HG03565 (cell line): ENCODE data around the gene TMC1.
A peak's percentile ranks its signal among the peaks of the same experiment; 100 is the strongest.

Experiments used
- ATAC-seq: cut with Tn5 transposase; IDR thresholded peaks from one replicate; pipeline ENCODE4 v1.9.1; 2021; ENCODE audit warnings: mild to moderate bottlenecking, moderate library complexity; ENCODE audit not compliant: unreplicated experiment

TMC1 gene

DNA sequence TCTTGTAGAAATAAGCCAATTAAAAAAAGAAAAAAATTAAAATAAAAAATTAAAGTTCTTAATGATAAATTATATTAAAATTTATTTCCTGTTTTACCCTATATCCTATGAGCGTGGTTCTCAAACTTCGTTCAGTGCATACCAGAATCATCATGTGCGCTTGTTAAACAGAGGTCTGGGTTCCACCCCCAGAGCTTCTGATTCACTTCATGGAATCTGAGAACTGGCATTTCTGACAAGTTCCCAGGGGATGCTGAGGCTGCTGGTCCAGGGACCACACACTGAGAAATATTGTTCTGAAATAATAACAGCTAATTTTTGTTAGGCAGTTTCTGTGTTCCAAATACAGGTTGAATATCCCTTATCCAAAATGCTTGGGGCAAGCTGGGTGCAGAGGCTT, 79.3 kb downstream of the TMC1 start:
- no peak for ATAC-seq

DNA sequence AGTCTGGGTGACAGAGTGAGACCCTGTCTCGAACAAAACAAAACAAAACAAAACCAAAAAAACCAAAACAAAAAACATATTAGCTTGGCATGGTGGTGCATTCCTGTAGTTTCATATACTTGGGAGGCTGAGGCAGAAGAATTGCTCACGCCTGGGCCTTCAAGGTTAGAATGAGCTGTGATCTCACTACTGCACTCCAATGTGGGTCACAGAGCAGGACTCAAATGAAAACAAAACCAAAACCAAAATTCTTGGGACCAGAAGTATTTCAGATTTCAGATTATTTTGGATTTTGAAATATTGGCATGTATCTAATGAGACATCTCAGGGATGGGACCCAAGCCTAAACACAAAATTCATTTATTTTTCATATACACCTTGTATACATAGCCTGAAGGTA, 80.2 kb downstream of the TMC1 start:
- no peak for ATAC-seq

DNA sequence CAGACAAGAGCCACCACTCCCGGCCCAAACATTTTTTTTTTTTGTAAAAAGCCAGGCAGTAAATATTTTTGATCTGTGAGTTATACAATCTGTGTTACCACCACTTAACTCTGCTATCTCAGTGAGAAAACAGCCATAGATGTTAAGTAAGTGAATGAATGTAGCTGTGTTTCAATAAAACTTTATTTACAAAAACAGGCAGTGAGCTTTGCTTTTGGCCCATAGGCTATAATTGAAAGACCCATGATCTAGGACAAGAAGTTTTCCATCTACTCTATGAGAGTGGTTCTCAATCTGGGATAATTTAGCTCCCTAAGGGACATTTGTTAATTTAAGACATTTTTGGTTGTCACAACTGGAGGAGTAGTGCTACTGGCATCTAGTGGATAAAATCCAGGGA, 91.0 kb downstream of the TMC1 start:
- ATAC-seq = no peak

DNA sequence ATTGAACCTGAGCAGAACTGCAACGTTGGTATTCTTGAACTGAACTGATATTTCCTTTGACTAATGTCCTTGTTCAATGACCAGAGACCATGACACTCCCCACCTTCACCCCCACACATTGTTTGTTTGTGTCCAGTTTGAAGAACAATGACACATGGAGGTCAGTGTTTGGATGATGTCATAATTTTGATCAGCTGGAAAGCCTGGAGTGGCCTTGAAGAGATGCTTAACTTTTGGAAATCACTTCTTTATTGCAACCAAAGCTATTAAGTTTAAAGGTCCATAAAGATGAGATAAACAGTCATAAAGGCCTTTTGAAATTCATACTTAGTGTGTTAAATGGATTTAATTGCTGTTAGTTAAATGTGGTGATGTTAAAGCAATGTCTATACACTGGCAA, 92.7 kb downstream of the TMC1 start:
- no peak for ATAC-seq

DNA sequence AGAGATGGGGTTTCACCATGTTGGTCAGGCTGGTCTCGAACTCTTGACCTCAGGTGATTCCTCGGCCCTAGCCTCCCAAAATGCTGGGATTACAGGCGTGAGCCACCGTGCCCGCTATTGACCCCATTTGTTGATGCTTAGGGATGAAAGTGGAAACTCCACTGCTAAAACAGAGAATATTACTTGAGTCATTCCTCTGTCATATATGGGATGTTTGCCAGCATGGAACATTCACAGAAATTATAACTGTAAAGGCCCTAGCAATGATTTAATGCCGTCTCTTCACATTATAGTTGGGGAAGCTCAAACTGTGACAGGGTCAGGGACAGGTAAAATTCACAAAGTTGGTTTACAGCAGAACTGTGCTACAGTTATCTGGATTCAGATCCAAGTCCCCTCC, 94.5 kb downstream of the TMC1 start:
- no peak for ATAC-seq

DNA sequence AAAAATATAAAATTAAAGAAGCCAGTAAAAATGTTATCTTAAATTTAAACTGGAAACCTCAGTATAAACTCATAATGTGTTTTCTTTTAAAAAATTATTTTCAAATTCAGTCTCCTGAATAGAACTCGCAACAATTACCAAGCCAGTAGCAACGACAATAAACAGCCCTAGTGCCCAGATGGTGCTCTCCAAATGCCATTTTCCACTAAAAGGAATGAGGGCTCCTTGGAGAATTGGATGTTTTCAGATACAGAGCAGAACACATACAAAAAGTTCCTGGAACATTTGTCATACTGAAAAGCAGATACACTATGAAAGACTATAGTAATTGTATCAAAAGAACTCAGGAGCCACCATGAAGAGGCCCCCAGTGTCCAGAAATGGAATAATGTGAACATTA, 97.4 kb downstream of the TMC1 start:
- ATAC-seq = no peak

DNA sequence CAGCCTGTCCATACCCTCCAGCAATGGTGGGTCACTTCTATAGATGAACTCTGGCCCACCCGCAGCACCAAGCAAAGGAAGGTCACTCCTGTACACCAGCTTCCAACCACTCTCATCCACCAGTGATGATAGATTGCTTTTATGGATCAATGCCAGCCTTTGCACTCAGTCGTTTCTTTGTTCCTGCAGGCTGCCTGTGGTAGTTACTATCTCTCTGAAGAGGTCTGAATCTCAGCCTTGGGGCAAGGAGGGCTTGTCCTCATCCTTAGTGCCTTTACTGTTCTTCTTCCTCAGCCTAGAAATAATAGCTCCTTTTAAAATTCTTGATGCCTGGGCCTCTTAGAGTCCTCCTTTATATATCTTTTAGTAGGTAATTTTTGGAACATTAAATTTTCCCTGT, 100.8 kb downstream of the TMC1 start:
- ATAC-seq = no peak

DNA sequence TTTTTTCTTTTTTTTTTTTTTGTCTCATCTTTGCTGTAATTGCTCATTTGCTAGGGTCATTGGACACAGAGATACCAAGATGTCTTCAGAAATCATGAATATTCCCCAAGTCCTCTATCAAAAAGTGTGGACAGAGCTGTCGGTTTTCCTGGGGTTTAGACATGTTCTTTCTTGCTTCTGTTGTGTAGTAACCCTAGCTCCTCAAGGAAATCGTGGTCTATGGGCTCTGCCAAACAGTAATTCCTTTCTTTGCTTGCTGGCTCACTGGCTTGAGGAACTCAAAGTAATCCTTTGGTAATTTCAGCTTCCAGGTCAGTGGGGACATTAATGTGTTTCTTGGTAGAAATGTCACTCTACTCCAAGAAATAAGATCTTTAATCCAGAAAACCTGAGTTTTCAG, 101.7 kb downstream of the TMC1 start:
- no peak for ATAC-seq

DNA sequence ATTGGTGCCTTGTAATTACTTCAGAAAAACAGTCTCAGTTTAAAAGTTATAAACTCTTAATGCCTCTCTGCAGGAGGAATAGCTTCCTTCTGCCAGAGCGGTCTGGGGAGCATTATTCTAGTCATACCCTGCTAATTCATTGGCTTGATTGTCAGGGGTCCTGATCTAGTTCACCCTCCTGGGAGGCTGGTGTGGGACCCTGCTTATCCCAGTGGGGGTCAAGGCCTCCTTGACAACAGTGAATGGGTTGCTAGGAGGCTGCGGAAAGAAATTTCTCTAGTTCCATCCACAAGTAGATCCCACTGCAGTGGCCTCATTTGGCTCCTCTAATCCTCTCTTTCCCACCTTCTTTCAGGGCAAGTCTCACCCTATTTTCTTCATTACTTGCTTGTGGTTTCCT, 105.7 kb downstream of the TMC1 start:
- ATAC-seq = no peak

DNA sequence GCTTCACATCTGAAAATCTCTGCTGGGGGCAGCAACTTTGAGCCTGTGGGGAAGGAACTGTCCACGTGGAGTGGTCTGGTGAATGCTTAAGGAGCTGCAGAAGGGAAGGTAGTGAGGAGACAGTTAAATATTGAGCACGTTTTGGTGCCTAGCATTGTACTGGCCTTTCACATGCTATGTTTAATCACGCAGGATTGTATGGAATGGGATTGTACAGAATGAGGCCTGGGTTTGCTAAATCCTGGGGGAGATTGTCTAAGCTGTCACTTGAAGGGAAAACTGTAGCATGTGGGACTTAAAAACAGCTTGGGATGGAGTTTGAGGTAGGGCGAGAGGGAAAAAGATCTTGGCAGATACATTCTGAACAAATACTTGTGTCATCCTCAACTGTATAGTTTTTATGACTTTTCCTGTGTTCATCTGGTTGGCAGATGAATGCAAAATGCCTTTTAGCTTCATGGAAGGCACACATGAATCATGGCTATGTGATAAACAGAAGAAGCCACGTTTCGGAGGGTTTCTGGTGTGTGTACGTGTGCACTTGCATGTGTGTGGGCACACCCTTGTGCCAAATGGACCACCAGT, 106.6 kb downstream of the TMC1 start:
- no peak for ATAC-seq

DNA sequence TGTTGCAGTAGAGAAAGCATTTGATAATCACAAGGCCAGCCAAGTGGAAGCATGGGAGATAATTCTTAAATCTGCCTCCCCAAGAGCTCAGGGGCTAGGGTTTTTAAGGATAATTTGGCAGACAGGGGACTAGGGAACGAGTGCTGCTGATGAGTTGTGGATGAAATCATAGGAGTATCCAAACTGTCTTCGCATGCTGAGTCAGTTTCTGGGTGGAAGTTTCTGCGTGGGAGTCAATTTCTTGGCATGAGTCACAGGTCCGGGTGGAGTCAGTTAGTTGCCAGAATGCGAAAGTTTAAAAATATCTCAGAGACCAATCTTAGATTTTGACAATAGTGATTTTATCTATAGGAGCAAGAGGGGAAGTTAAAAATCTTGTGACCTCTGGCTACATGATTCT, 112.6 kb downstream of the TMC1 start:
- peak; percentile 36 for ATAC-seq

DNA sequence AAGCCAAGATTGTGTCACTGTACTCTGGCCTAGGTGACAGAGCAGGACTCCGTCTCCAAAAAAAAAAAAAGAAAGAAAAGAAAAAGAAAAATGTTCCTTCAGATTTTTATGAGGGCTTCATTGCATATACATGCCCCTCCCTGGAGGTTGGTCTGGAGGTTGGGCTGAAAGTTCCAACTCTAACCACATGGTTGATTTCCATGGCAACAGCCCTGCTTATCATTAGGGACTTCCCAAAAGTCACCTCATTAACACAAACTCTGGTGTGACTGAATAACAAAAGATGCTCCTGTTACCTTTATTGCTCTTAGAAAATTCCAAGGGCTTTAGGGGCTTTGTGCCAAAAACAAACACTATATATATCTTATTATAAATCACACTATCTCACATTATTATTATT, 113.8 kb downstream of the TMC1 start:
- ATAC-seq = peak; percentile 90

DNA sequence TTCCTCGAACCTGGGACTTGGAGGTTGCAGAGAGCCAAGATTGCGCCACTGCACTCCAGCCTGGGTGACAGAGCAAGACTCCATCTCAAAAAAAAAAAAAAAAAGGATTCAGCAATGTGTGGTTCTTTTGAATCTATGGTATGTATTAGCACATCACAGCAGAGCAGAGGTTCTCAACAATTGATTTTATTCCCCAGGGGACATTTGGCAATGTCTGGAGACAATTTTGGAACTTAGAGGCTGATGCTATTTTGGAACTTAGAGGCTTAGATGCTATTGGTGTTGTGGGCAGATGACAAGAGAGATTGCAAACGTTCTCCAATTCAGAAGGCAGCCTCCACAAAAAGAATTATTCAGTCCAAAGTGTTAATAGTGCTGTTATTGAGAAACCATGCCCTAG, 115.2 kb downstream of the TMC1 start:
- ATAC-seq = no peak

DNA sequence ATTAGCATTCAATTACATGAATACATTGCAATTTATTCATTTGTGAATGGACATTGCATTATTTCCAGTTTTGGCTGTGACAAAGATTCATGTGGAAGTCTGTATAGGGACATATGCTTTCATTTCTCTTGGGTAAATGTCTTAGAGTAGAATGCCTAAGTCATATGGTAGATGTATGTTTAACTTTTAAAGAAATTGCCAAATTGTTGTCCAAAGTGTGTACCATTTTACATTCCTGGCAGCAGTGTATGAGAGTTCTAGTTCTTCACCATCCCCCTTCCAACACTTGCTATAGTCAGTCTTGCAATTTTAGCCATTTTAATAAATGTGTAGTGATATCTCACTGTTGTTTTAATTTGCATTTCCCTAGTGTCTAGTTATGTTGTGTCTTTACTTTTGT, 122.2 kb downstream of the TMC1 start:
- no peak for ATAC-seq

DNA sequence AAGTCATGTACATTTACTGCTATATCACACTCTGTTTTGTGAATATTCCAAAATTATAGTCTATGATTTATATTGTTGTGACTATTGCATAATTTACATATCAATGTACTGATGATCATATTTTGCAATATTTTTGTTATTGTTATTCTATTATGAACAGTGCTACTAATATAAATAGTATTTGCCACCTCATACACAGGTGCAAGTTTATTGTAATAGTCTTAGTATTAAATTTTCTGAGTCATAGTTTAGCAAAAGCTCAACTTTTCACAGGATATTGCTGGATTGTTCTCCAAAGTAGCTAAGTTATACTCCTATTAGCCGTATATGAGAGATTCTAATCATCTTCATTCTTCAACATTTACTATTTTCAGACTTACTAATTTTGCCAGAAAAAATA, 124.7 kb downstream of the TMC1 start:
- no peak for ATAC-seq

DNA sequence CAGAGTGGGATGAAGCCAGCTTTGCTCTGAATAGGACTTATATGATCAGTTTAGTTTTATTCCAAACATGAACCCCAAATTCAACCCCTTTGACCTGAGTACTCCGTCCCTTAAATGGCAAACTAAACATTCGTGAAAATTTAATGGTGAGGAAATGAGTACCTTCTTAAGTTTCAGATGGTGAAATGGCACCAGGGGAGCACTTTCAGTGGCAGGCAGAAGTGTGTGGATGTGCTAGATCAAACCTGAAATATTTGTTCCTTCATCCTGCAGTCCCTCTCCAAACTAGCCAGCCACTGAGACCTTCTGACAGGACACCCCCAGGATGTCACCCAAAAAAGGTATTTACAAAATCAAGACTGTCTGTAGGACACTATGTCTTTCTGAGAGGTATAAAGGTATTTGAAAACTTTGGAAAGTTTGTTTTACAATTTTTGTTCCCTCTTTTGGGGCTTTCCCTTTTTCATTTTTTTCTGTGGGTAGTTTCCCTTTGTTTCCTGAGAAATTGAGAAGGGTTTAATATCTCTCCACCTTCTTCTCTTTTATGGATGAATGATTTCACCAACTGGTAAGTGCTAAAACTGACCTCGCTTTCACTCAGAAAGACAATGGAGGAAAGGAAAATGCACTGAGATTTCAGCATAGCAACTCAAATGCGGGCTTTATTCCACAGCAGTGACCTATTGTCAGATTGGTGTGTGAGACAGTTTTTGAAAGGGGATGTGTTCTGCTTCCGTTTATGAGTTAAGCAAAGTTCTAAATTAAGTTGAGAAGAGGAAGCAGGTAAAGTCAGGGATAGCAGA, 127.1 kb downstream of the TMC1 start:
- ATAC-seq = no peak

DNA sequence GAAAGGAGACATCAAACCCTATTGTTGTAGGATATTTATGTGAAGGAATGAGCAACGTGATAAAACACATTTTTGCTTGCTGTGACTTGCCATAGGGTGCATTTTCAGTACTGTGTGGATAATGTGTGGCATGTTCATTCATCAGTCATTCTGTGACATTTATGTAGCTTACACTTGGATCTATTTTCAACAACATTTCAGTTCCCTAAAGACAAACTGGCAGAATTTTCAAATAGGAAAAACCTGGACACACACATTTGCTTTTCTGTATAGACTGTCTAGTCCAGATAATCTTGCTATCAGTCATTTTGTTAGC, 127.7 kb downstream of the TMC1 start:
- ATAC-seq = no peak

DNA sequence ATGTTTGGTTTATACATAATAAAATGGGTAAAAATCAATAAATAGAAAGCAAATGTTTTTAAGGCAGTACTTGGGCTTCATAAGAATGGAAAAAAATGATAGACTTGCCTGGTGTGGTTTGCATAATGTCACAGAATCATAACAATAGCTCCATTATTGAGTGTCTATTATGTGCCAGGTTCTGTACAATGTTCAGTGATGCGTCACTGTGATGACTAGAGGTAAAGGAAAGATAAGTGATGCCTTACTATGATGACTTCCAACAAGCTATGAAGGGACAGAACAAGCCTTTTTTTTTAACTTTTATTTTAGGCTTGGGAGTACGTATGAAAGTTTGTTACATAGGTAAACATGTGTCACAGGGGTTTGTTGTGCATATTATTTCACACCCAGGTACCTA, 128.8 kb downstream of the TMC1 start:
- no peak for ATAC-seq

DNA sequence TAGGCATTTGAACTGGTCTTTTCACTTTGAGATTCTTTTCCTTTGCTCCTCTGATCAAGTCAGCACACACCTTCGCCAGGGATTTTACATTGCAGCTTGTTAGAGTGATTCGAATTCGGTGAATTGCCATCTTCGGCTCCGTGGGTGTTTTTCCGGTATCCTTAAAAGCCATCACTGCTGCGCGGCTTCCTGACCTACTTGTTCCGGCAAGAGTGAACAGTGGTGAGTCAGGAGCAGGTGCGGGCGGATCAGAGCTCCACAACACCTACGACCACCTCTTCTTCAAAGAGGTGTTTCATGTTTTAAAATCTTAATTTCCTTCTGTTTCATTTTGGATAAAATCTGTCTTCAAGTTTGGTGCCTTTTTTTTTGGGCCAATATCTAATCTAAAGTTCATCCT, 134.6 kb downstream of the TMC1 start:
- ATAC-seq = no peak

DNA sequence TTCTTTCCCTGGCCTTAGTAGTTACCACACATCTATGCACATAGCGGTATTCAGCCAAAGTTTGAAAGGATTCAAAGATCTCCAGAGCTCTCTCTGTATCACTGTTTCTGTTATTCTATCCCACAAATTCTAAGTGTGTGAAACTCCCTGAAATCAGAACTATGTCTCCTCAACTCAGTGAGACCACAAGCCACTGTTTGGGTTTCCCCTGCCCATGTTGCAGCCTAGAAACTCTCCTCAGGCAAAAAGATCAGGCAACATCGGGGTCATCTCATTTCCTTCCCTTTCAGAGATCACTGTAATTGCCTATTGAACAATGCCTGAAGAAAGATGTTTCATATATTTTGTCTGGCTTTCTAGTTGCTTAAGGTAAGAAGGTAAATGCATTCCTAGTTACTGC, 135.6 kb downstream of the TMC1 start:
- ATAC-seq = no peak

DNA sequence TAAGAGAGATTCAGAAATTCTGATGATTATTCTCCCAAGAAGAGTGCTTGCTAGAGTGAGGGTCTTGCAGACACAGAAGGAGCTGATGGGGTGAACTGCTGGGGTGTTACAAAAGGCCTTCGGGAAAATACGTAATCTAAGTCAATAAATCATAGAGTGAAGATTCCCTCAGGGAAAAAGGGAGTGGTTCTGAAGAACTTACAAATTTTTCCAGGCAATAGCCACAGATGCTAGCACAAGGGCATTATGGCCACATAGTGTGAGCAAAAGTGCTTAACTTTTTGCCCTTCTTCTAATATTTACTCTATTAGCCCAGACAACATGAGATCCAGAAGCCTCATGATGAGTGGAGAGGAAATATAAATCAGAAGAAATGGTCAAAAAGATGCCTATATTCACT, 137.3 kb downstream of the TMC1 start:
- no peak for ATAC-seq

DNA sequence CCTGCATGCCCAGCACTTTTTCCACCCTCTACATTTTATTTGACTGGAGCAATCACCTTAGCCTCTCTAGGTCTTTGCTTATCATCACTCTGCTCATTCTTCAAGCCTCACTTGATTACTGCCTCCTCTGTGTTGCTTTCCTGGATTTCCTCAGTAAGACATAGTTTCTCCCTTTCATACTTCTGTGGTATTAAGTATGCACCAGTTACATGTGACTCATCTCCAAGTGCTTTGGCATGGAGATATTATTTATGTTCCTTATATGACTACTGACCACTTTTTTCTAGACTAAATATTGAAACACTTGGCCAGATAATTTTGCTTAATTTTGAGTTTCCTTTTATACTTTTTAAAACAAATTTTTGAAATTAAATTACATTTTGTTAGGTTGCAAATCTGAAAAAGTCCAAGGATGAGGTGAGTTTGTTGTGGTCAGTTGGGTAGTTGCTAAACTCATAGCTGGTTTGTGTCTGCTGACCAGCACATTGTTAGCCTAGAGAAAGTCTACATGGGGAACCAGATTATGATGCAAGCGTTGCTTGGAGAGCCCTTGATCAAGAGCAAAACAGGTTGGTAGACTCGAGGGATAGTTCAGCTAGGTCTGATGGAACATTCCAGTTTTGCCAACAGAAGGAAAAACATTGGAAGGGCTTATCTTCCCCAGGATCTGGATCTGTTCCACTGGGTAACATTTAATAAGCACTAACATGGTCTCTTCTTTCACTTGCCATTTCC, 140.2 kb downstream of the TMC1 start:
- ATAC-seq = no peak
